Measurements from ENCODE around the gene CBLN4. TPM values are rescaled to one million over a fixed set of nuclear protein-coding genes. Genes with fewer than 3 reads are reported as not detected.
A peak's percentile ranks its signal among the peaks of the same experiment; 100 is the strongest.

The CBLN4 gene
- total and polyA plus RNA-seq, 2 donors (not counting 1 experiment from before 2014, with no cell fraction given): not detected

- Histone ChIP-seq H3K79me2 (ENCODE audit: control insufficient read depth, insufficient read depth, low read length) (no peaks in the 10 kb centered on the region), H2AFZ (ENCODE audit: low read length) (no peak overlapping the region), H3K9me3 (ENCODE audit: control insufficient read depth, insufficient read depth, low read depth, low read length) (no peaks in the 10 kb centered on the region), H3K4me2 (ENCODE audit: extremely low read depth, insufficient read depth, low read length) (no peak overlapping the region), H4K20me1 (ENCODE audit: control insufficient read depth, extremely low read depth, insufficient read depth, low read length) (no peaks in the 10 kb centered on the region), H3K27ac (ENCODE audit: insufficient read depth, low read length) (no peak overlapping the region), H3K9ac (ENCODE audit: insufficient read depth, low read length) (no peak overlapping the region), H3K27me3 (ENCODE audit: control insufficient read depth, insufficient read depth, low read length) (no peaks in the 10 kb centered on the region), H3K4me3 (replicated peaks in 1 of 4; ENCODE audit: control extremely low read depth in 1 of 4, insufficient read depth in 1 of 4, low read depth in 3 of 4, low read length in 4 of 4) (no peak overlapping the region), H3K4me1 (ENCODE audit: control insufficient read depth, extremely low read depth, insufficient read depth, low read length) (no peaks in the 10 kb centered on the region), H3K36me3 (ENCODE audit: control insufficient read depth, insufficient read depth, low read length) (no peaks in the 10 kb centered on the region)
- DNase-seq (ENCODE audit: low read depth in 2 of 2): peak in 1 of 2 donors; percentile 0
- no peak for TF ChIP-seq EZH2 (IDR thresholded peaks at IDR 0.05; ENCODE audit: low read length, missing control alignments)
- TF ChIP-seq CTCF (conservative IDR thresholded peaks at IDR 0.05 in 1 of 2, IDR thresholded peaks at IDR 0.05 in 1 of 2; ENCODE audit: low read depth in 1 of 2, low read length in 2 of 2): no peak
Measured at GRCh38 chr20:56004007-56004406, 1.3 kb downstream of the CBLN4 start.

- Histone ChIP-seq H3K9ac (ENCODE audit: insufficient read depth, low read length) (no peak overlapping the region), H3K4me2 (ENCODE audit: extremely low read depth, insufficient read depth, low read length) (no peak overlapping the region), H2AFZ (ENCODE audit: low read length) (no peak overlapping the region), H3K4me1 (ENCODE audit: control insufficient read depth, extremely low read depth, insufficient read depth, low read length) (no peaks in the 10 kb centered on the region), H4K20me1 (ENCODE audit: control insufficient read depth, extremely low read depth, insufficient read depth, low read length) (no peaks in the 10 kb centered on the region), H3K27me3 (ENCODE audit: control insufficient read depth, insufficient read depth, low read length) (no peaks in the 10 kb centered on the region), H3K79me2 (ENCODE audit: control insufficient read depth, insufficient read depth, low read length) (no peaks in the 10 kb centered on the region), H3K4me3 (replicated peaks in 1 of 4; ENCODE audit: control extremely low read depth in 1 of 4, insufficient read depth in 1 of 4, low read depth in 3 of 4, low read length in 4 of 4) (no peak overlapping the region), H3K27ac (ENCODE audit: insufficient read depth, low read length) (no peak overlapping the region), H3K36me3 (ENCODE audit: control insufficient read depth, insufficient read depth, low read length) (no peaks in the 10 kb centered on the region), H3K9me3 (ENCODE audit: control insufficient read depth, insufficient read depth, low read depth, low read length) (no peaks in the 10 kb centered on the region)
- TF ChIP-seq CTCF (conservative IDR thresholded peaks at IDR 0.05 in 1 of 2, IDR thresholded peaks at IDR 0.05 in 1 of 2; ENCODE audit: low read depth in 1 of 2, low read length in 2 of 2) (no peak), EZH2 (IDR thresholded peaks at IDR 0.05; ENCODE audit: low read length, missing control alignments) (no peak)
- DNase-seq (ENCODE audit: low read depth in 2 of 2): no peak
Measured at GRCh38 chr20:56002908-56003800, 2.2 kb downstream of the CBLN4 start.

- TF ChIP-seq CTCF (conservative IDR thresholded peaks at IDR 0.05 in 1 of 2, IDR thresholded peaks at IDR 0.05 in 1 of 2; ENCODE audit: low read depth in 1 of 2, low read length in 2 of 2) (no peak), EZH2 (IDR thresholded peaks at IDR 0.05; ENCODE audit: low read length, missing control alignments) (no peak)
- no peaks in the 10 kb centered on the region for H4K20me1 ChIP-seq (ENCODE audit: control insufficient read depth, extremely low read depth, insufficient read depth, low read length)
- H3K9ac ChIP-seq (ENCODE audit: insufficient read depth, low read length): no peak overlapping the region
- no peak overlapping the region for H3K4me3 ChIP-seq (replicated peaks in 1 of 4; ENCODE audit: control extremely low read depth in 1 of 4, insufficient read depth in 1 of 4, low read depth in 3 of 4, low read length in 4 of 4)
- H2AFZ ChIP-seq (ENCODE audit: low read length): no peak overlapping the region
- no peaks in the 10 kb centered on the region for H3K9me3 ChIP-seq (ENCODE audit: control insufficient read depth, insufficient read depth, low read depth, low read length)
- H3K36me3 ChIP-seq (ENCODE audit: control insufficient read depth, insufficient read depth, low read length): no peaks in the 10 kb centered on the region
- no peaks in the 10 kb centered on the region for H3K4me1 ChIP-seq (ENCODE audit: control insufficient read depth, extremely low read depth, insufficient read depth, low read length)
- H3K27me3 ChIP-seq (ENCODE audit: control insufficient read depth, insufficient read depth, low read length): no peaks in the 10 kb centered on the region
- no peak overlapping the region for H3K27ac ChIP-seq (ENCODE audit: insufficient read depth, low read length)
- H3K4me2 ChIP-seq (ENCODE audit: extremely low read depth, insufficient read depth, low read length): no peak overlapping the region
- H3K79me2 ChIP-seq (ENCODE audit: control insufficient read depth, insufficient read depth, low read length): no peaks in the 10 kb centered on the region
- DNase-seq (ENCODE audit: low read depth in 2 of 2): no peak
Measured at GRCh38 chr20:56001890-56002289, 3.4 kb downstream of the CBLN4 start.
